Measurements from ENCODE around the gene NUDT13.

- TF ChIP-seq CTCF (IDR thresholded peaks at IDR 0.05; ENCODE audit: poor library complexity, severe bottlenecking), result no peak
- no peak for TF ChIP-seq POLR2AphosphoS5 (IDR thresholded peaks at IDR 0.05)
- no peak for TF ChIP-seq EP300 (conservative IDR thresholded peaks at IDR 0.05; ENCODE audit: poor library complexity, severe bottlenecking)
- no peak for TF ChIP-seq EZH2 (IDR thresholded peaks at IDR 0.05; ENCODE audit: borderline replicate concordance, insufficient read depth, low read length, poor library complexity, severe bottlenecking)
- no peak for TF ChIP-seq SMC3 (conservative IDR thresholded peaks at IDR 0.05; ENCODE audit: poor library complexity)
- no peak for TF ChIP-seq TAF1 (IDR thresholded peaks at IDR 0.05; ENCODE audit: low read depth)
Measured at GRCh38 chr10:73106301-73106700, 4.0 kb upstream of the NUDT13 start.

All from neural cell (in vitro differentiated cells).